ENCODE measurements around the gene PCID2. TPM values are rescaled to one million over a fixed set of nuclear protein-coding genes. Genes with fewer than 3 reads are reported as not detected.

Gene PCID2
- total and polyA plus RNA-seq, 12 donors = 38.9 to 74.0 (median 47.3) TPM

- Histone ChIP-seq H3K9me3 (no peaks in the 10 kb centered on the region), H3K27ac (peak overlapping the region in 7 of 10 donors; percentile 16 to 81 (median 58)), H3K4me3 (no peak overlapping the region), H3K4me1 (peaks cover 6 to 73% (median 45%) of the 10 kb centered on the region in 9 donors), H3K36me3 (peaks cover 0 to 60% (median 5%) of the 10 kb centered on the region in 9 donors), H3K27me3 (no peaks in the 10 kb centered on the region)
- DNase-seq (no peak), ATAC-seq (no peak)
- no peak for TF ChIP-seq CTCF (IDR thresholded peaks at IDR 0.05)
- intact Hi-C loops (cut with DNase I) = loop anchor here in 3 of 10 donors (10.0 kb wide), 2 partner anchors 65 to 275 kb away; partner anchors contain the start of gene PROZ (in 1 of the 3)
- WGBS, 2 donors = 70% methylated on average over 14 of the region's 14 CpGs
Observed at GRCh38 chr13:113219256-113219940, 10.9 kb upstream of the PCID2 start.

- Histone ChIP-seq H3K27me3 (no peaks in the 10 kb centered on the region), H3K4me3 (no peak overlapping the region), H3K36me3 (peaks cover 0 to 52% (median 2%) of the 10 kb centered on the region in 9 donors), H3K27ac (peak overlapping the region in 7 of 10 donors; percentile 11 to 81 (median 54)), H3K4me1 (peaks cover 6 to 77% (median 48%) of the 10 kb centered on the region in 9 donors), H3K9me3 (no peaks in the 10 kb centered on the region)
- intact Hi-C loops (cut with DNase I) = loop anchor here in 3 of 10 donors (10.0 kb wide), 2 partner anchors 64 to 274 kb away; partner anchors contain the start of gene PROZ (in 1 of the 3)
- ATAC-seq (no peak), DNase-seq (no peak)
- no peak for TF ChIP-seq CTCF (IDR thresholded peaks at IDR 0.05)
- WGBS, 2 donors = 53 to 71% methylated on average over 3 of the region's 3 CpGs
Observed at GRCh38 chr13:113218586-113218985, 10.1 kb upstream of the PCID2 start.

DNA sequence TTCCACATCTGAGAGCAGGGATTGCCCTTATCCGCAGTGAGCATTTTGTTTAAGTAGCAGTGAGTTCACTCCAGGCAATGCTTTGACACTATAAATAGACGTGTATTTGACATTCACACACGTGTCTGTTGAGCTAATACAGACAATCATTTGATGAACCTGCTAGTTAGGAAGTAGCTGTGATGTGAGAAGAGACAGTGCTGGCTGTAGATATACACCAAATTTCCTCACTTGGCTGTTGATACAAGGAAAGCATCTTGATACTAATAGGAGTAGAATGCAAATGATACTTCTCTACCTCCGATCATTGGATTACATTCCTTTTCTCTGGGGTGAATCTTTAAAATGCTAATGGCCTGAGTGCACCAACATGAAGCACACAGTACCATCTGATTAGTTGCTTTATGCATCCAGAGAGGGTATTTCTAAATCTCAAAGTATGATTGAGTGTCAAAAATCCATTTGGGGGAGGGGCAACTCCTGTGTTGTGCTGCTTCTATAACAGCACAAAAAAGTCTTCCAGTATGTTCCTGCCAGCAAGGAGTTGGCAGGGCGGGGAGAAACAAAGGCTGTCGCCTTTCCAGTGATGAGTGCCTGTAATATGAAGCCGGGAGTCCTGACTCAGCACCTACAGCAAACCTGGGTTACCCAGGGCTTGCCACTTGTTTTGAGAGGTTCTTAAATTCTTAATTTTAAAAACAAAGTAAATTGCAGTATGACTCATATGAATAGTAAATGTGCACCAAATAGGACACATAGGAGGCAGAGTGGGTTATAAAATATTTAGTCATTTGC, 8.0 kb upstream of the PCID2 start:
- ATAC-seq (peak; percentile 75 to 91 (median 84)), DNase-seq (peak in 1 of 2 donors; percentile 51)
- H3K36me3 ChIP-seq = peaks cover 0 to 54% (median 0%) of the 10 kb centered on the region in 9 donors
- WGBS, 2 donors = 24 to 34% methylated on average over 7 of the region's 7 CpGs
- peak overlapping the region; percentile 38 to 83 (median 73) for H3K27ac ChIP-seq
- no peak for TF ChIP-seq CTCF (IDR thresholded peaks at IDR 0.05)
- peaks cover 10 to 98% (median 66%) of the 10 kb centered on the region in 9 donors for H3K4me1 ChIP-seq
- no peaks in the 10 kb centered on the region for H3K27me3 ChIP-seq
- H3K9me3 ChIP-seq = no peaks in the 10 kb centered on the region
- H3K4me3 ChIP-seq = no peak overlapping the region
- intact Hi-C loops (cut with DNase I) = loop anchor here in 4 of 10 donors (2.0 to 10.0 kb wide), 3 partner anchors 62 to 272 kb away; partner anchors contain the start of gene PROZ (in 1 of the 4)

- peak in 1 of 2 donors; percentile 25 for DNase-seq
- no peak for ATAC-seq
- Histone ChIP-seq H3K36me3 (peaks cover 0 to 30% (median 0%) of the 10 kb centered on the region in 9 donors), H3K27ac (no peak overlapping the region), H3K4me1 (peaks cover 10 to 81% (median 67%) of the 10 kb centered on the region in 9 donors), H3K9me3 (no peaks in the 10 kb centered on the region), H3K27me3 (no peaks in the 10 kb centered on the region), H3K4me3 (peak overlapping the region in 1 of 10 donors; percentile 9)
- WGBS, 2 donors = 93 to 96% methylated on average over 10 of the region's 10 CpGs
- intact Hi-C loops (cut with DNase I) = loop anchor here in 3 of 10 donors (10.0 kb wide), 2 partner anchors 57 to 267 kb away; partner anchors contain the start of gene PROZ (in 1 of the 3)
- TF ChIP-seq CTCF (IDR thresholded peaks at IDR 0.05) = peak in 2 of 9 donors; percentile 23 to 29
Observed at GRCh38 chr13:113211774-113212173, 3.3 kb upstream of the PCID2 start.

All from heart right ventricle (tissue), 16 donors.